ENCODE data around the gene U2AF1L4.
A peak's percentile ranks its signal among the peaks of the same experiment; 100 is the strongest.

Gene U2AF1L4

GRCh38 chr19:35748106-35749020, 3.1 kb upstream of the U2AF1L4 start, which contains the start of gene LIN37:
LIN37 (plus strand) TSS chr19:35748576; CDS start chr19:35748725, 149 bp downstream.
- ATAC-seq: peak; percentile 87

GRCh38 chr19:35746531-35746930, 1.3 kb upstream of the U2AF1L4 start:
- no peak for ATAC-seq
- no peak for TF ChIP-seq TCF4 (CRISPR knock-in tag; IDR thresholded peaks at IDR 0.05; ENCODE audit: borderline replicate concordance)

More at GRCh38 chr19:35748106-35749020, 3.1 kb upstream of the U2AF1L4 start, which contains the start of gene LIN37:
- TF ChIP-seq RARB (CRISPR knock-in tag; IDR thresholded peaks at IDR 0.05) (no peak), TSHZ2 (CRISPR knock-in tag; IDR thresholded peaks at IDR 0.05) (0 out of 2 replicates have a peak, but pooled peaks have one; percentile 13)

DNA sequence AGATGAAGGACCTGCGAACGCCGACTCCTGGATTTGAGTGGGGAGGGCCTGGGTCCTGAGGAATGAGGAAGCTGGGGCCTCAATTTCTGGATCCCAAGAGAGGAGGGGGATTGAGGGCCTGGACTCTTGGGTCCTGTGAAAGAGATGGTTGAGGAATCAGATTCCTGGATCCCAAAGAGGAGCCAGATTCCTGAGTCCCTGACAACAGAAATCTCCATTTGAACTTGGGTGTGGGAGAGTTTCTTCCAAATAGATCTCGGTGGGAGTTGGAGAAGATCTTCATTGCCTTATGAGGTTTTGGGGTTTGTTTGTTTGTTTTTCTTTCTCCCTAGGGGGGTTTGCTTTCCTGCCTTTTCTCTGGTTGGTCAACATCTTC, 857 bp upstream of the U2AF1L4 start:
- no peak for ATAC-seq
- TF ChIP-seq, protein P1, sequence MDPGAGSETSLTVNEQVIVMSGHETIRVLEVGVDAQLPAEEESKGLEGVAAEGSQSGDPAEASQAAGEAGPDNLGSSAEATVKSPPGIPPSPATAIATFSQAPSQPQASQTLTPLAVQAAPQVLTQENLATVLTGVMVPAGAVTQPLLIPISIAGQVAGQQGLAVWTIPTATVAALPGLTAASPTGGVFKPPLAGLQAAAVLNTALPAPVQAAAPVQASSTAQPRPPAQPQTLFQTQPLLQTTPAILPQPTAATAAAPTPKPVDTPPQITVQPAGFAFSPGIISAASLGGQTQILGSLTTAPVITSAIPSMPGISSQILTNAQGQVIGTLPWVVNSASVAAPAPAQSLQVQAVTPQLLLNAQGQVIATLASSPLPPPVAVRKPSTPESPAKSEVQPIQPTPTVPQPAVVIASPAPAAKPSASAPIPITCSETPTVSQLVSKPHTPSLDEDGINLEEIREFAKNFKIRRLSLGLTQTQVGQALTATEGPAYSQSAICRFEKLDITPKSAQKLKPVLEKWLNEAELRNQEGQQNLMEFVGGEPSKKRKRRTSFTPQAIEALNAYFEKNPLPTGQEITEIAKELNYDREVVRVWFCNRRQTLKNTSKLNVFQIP (CRISPR knock-in tag; IDR thresholded peaks at IDR 0.05; ENCODE audit: borderline replicate concordance, low read depth): no peak
- TF ChIP-seq ARNTL (CRISPR knock-in tag; IDR thresholded peaks at IDR 0.05; ENCODE audit: borderline replicate concordance, low read depth): no peak
- TF ChIP-seq ISL1 (CRISPR knock-in tag; IDR thresholded peaks at IDR 0.05): no peak
- no peak for TF ChIP-seq ZNF70 (CRISPR knock-in tag; IDR thresholded peaks at IDR 0.05)
- no peak for TF ChIP-seq BACH2 (CRISPR knock-in tag; IDR thresholded peaks at IDR 0.05; ENCODE audit: borderline replicate concordance)
- no peak for TF ChIP-seq ZFP30 (CRISPR knock-in tag; IDR thresholded peaks at IDR 0.05)
- no peak for TF ChIP-seq OSR1 (CRISPR knock-in tag; IDR thresholded peaks at IDR 0.05)
- no peak for TF ChIP-seq TSHZ2 (CRISPR knock-in tag; IDR thresholded peaks at IDR 0.05)
- no peak for TF ChIP-seq TOX (CRISPR knock-in tag; IDR thresholded peaks at IDR 0.05; ENCODE audit: borderline replicate concordance)
- TF ChIP-seq ZC3H10 (CRISPR knock-in tag; IDR thresholded peaks at IDR 0.05): no peak
- no peak for TF ChIP-seq CSDC2 (CRISPR knock-in tag; IDR thresholded peaks at IDR 0.05)
- TF ChIP-seq PATZ1 (CRISPR knock-in tag; IDR thresholded peaks at IDR 0.05; ENCODE audit: borderline replicate concordance): no peak
- TF ChIP-seq SNAI2 (CRISPR knock-in tag; IDR thresholded peaks at IDR 0.05): no peak
- no peak for TF ChIP-seq RARB (CRISPR knock-in tag; IDR thresholded peaks at IDR 0.05)
- no peak for TF ChIP-seq ZFP3 (CRISPR knock-in tag; IDR thresholded peaks at IDR 0.05)
- no peak for TF ChIP-seq TCF4 (CRISPR knock-in tag; IDR thresholded peaks at IDR 0.05; ENCODE audit: borderline replicate concordance)
- TF ChIP-seq, protein P2, sequence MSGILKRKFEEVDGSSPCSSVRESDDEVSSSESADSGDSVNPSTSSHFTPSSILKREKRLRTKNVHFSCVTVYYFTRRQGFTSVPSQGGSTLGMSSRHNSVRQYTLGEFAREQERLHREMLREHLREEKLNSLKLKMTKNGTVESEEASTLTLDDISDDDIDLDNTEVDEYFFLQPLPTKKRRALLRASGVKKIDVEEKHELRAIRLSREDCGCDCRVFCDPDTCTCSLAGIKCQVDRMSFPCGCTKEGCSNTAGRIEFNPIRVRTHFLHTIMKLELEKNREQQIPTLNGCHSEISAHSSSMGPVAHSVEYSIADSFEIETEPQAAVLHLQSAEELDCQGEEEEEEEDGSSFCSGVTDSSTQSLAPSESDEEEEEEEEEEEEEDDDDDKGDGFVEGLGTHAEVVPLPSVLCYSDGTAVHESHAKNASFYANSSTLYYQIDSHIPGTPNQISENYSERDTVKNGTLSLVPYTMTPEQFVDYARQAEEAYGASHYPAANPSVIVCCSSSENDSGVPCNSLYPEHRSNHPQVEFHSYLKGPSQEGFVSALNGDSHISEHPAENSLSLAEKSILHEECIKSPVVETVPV (CRISPR knock-in tag; IDR thresholded peaks at IDR 0.05): no peak
- no peak for TF ChIP-seq PPARA (CRISPR knock-in tag; IDR thresholded peaks at IDR 0.05; ENCODE audit: borderline replicate concordance)
- no peak for TF ChIP-seq ZNF565 (CRISPR knock-in tag; conservative IDR thresholded peaks at IDR 0.05; ENCODE audit: low read depth)
- no peak for TF ChIP-seq ZNF8 (CRISPR knock-in tag; IDR thresholded peaks at IDR 0.05)
